GM21723 (cell line): ENCODE measurements around the gene STRN4.

ENCODE experiments used
- ATAC-seq: cut with Tn5 transposase; IDR thresholded peaks from one replicate; pipeline ENCODE4 v1.9.1; 2021; ENCODE audit warnings: mild to moderate bottlenecking, moderate library complexity; ENCODE audit not compliant: unreplicated experiment

STRN4 gene

GRCh38 chr19:46674416-46675178 is 71.7 kb downstream of the STRN4 start:
- ATAC-seq: no peak

- ATAC-seq: no peak
Measured at GRCh38 chr19:46670813-46671212, 75.4 kb downstream of the STRN4 start.
